ENCODE data around the gene FBXO28. TPM values are rescaled to one million over a fixed set of nuclear protein-coding genes. Genes with fewer than 3 reads are reported as not detected.

The FBXO28 gene
- total and polyA plus RNA-seq, 10 of the 15 experiments (the other 5 are each of a cell fraction or from before 2014, with no cell fraction given) = 4.3 to 23.2 (median 18.4) TPM

DNA sequence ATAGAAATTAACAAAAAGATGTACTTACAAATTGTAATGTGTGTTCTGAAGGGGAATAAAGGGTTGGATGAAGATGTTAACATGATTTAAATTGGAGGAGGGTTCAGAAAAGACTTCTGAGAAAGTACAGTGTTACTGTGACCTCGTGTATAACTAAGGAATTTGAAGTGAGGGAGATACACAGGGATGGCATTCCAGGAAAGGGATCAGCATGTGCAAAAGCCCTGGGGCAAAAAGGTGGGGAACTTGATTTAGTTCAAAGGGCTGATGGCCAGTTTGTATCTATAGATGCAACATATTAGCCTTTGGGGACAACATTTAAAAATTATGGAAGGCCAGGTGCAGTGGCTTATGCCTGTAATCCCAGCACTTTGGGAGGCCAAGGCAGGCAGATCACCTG is 35.8 kb downstream of the FBXO28 start:
- intact Hi-C loops (cut with micrococcal nuclease; ENCODE audit: unreplicated experiment) (no loop called here), in situ Hi-C loops (cut with MboI) (no loop called here)
- Histone ChIP-seq H3K4me3 (no peak overlapping the region), H4K20me1 (ENCODE audit: control insufficient read depth, insufficient read depth) (no peaks in the 10 kb centered on the region), H3K9me3 (replicated peaks; ENCODE audit: control insufficient read depth, insufficient read depth, low read length) (no peaks in the 10 kb centered on the region), H3K4me1 (ENCODE audit: control insufficient read depth, insufficient read depth, low read length) (no peaks in the 10 kb centered on the region), H3K79me2 (ENCODE audit: control insufficient read depth, insufficient read depth, low read length) (no peaks in the 10 kb centered on the region; the same call in 1 of the 2 replicates), H3K9ac (ENCODE audit: control insufficient read depth, insufficient read depth, low read length) (no peak overlapping the region), H3K27ac (ENCODE audit: control insufficient read depth, insufficient read depth) (no peak overlapping the region), H3K4me2 (ENCODE audit: control insufficient read depth, insufficient read depth) (no peak overlapping the region), H3K27me3 (replicated peaks in 1 of 2; ENCODE audit: control insufficient read depth in 2 of 2, insufficient read depth in 2 of 2, low read length in 1 of 2) (no peaks in the 10 kb centered on the region), H2AFZ (ENCODE audit: control insufficient read depth, low read depth, low read length) (no peak overlapping the region), H3K36me3 (ENCODE audit: control insufficient read depth in 2 of 2, insufficient read depth in 2 of 2, low read length in 1 of 2) (peaks cover 0 to 8% of the 10 kb centered on the region in 2 experiments; a peak in 3 of 4 replicates)
- POLR2A ChIA-PET = no interaction called here
- no peak for ATAC-seq
- DNase-seq (ENCODE audit: low read depth, low spot score) = no peak
- SMC1A ChIA-PET (ENCODE audit: uncharacterized antibody, unreplicated experiment) = interaction anchor here (1.3 kb wide), 1 partner anchor 33 kb away, joined by 4 read pairs; no protein-coding TSS in a partner anchor
- no peak for FAIRE-seq
- TF ChIP-seq YBX1 (IDR thresholded peaks at IDR 0.05) = no peak
- TF ChIP-seq TBL1XR1 (IDR thresholded peaks at IDR 0.05; ENCODE audit: low read depth, low read length) = no peak
- TF ChIP-seq EED (IDR thresholded peaks at IDR 0.05; ENCODE audit: low read depth) = no peak
- no peak for TF ChIP-seq ASH2L (IDR thresholded peaks at IDR 0.05; ENCODE audit: borderline replicate concordance, low read depth)
- TF ChIP-seq BRCA1 (IDR thresholded peaks at IDR 0.05; ENCODE audit: low read depth, low read length) = no peak
- TF ChIP-seq SUZ12 (IDR thresholded peaks at IDR 0.05; ENCODE audit: unreplicated experiment) = no peak
- TF ChIP-seq FOS (IDR thresholded peaks at IDR 0.05; ENCODE audit: borderline replicate concordance, extremely low read depth, insufficient read length) = no peak
- no peak for TF ChIP-seq SMAD1 (IDR thresholded peaks at IDR 0.05; ENCODE audit: low read depth, partially characterized antibody)
- TF ChIP-seq CBX5 (IDR thresholded peaks at IDR 0.05; ENCODE audit: low read depth) = no peak
- TF ChIP-seq NBN (IDR thresholded peaks at IDR 0.05) = no peak
- TF ChIP-seq, protein P1, sequence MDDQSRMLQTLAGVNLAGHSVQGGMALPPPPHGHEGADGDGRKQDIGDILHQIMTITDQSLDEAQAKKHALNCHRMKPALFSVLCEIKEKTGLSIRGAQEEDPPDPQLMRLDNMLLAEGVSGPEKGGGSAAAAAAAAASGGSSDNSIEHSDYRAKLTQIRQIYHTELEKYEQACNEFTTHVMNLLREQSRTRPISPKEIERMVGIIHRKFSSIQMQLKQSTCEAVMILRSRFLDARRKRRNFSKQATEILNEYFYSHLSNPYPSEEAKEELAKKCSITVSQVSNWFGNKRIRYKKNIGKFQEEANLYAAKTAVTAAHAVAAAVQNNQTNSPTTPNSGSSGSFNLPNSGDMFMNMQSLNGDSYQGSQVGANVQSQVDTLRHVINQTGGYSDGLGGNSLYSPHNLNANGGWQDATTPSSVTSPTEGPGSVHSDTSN (IDR thresholded peaks at IDR 0.05; ENCODE audit: insufficient replicate concordance, low read depth, low read length) = no peak
- TF ChIP-seq SIX5 (IDR thresholded peaks at IDR 0.05; ENCODE audit: low read depth, low read length, severe bottlenecking) = no peak
- TF ChIP-seq CEBPB (IDR thresholded peaks at IDR 0.05; ENCODE audit: borderline replicate concordance in 1 of 2, low read depth in 2 of 2, low read length in 2 of 2) = no peak
- 50% methylated on average over 1 of the region's 1 CpG for WGBS (ENCODE audit: insufficient coverage, insufficient replicate concordance, low lambda C conversion rate, missing lambda C conversion rate)
- no TSS peak for BruUV-seq (replicated peaks)
- RAD21 ChIA-PET (ENCODE audit: unreplicated experiment) = no interaction called here
- CTCF ChIA-PET = interaction anchor here (1.8 kb wide), 1 partner anchor 11 kb away, joined by 6 read pairs; no protein-coding TSS in a partner anchor
